Heart left ventricle (tissue), 16 donors: ENCODE results near the gene PHLPP2. TPM values are rescaled to one million over a fixed set of nuclear protein-coding genes. Genes with fewer than 3 reads are reported as not detected.
A peak's percentile ranks its signal among the peaks of the same experiment; 100 is the strongest.

Experiments
- ATAC-seq, 4 donors: fragments of 200-7000 bp; cut with Tn5 transposase; one replicate each; pipeline ENCODE4 v1.9.1; 2020 to 2022; ENCODE audit warnings: moderate library complexity in 4 of 4, mild to moderate bottlenecking in 3 of 4, moderate number of reproducible peaks in 1 of 4
- DNase-seq, 5 donors: peaks; one replicate each; pipeline ENCODE4 v3.0.0-alpha.2; 2020
- H3K27ac ChIP-seq, 12 donors: fragments of 200-600 bp; sonication (generic) in 4 of 12; one replicate each; pipeline versions ENCODE4 v1.5.0 to v1.8.0; 2016 to 2022; ENCODE audit warnings: mild to moderate bottlenecking in 2 of 12
- H3K27me3 ChIP-seq, 9 donors: fragments of 200-600 bp; sonication (generic) in 2 of 9; one replicate each; pipeline versions ENCODE4 v1.5.1 to v1.8.0; 2016 to 2022; ENCODE audit warnings: mild to moderate bottlenecking in 3 of 9
- H3K36me3 ChIP-seq, 9 donors: fragments of 200-600 bp; sonication (generic) in 2 of 9; one replicate each; pipeline versions ENCODE4 v1.5.0 to v1.8.0; 2018 to 2022; ENCODE audit warnings: mild to moderate bottlenecking in 2 of 9
- H3K4me1 ChIP-seq, 12 donors: fragments of 200-600 bp; sonication (generic) in 4 of 12; one replicate each; pipeline versions ENCODE4 v1.5.0 to v1.8.0; 2016 to 2022; ENCODE audit warnings: mild to moderate bottlenecking in 3 of 12
- H3K4me3 ChIP-seq, 12 donors: fragments of 200-600 bp; sonication (generic) in 4 of 12; one replicate each; pipeline versions ENCODE4 v1.5.0 to v1.8.0; 2017 to 2022; ENCODE audit warnings: mild to moderate bottlenecking in 9 of 12, moderate library complexity in 4 of 12
- H3K9me3 ChIP-seq, 12 donors: fragments of 200-600 bp; sonication (generic) in 4 of 12; one replicate each; pipeline versions ENCODE4 v1.5.0 to v1.8.0; 2016 to 2022; ENCODE audit warnings: mild to moderate bottlenecking in 1 of 12
- CTCF ChIP-seq, 12 donors: fragments of 200-600 bp; sonication (generic) in 4 of 12; IDR thresholded peaks; one replicate each; pipeline versions ENCODE4 v1.5.0 to v1.8.0; 2018 to 2022; ENCODE audit warnings: antibody characterized with exemption in 12 of 12, mild to moderate bottlenecking in 5 of 12
- POLR2A ChIP-seq, 2 donors: fragments of 450-650 bp; IDR thresholded peaks; one replicate each; pipeline ENCODE4 v1.6.1; 2017; ENCODE audit warnings: antibody characterized with exemption in 2 of 2, mild to moderate bottlenecking in 2 of 2, moderate library complexity in 2 of 2
- WGBS, 4 donors: extraction: QIAGEN DNeasy Blood & Tissue Kit in 2 of 4; methylation state at CpG; one replicate each; pipeline versions ENCODE4 v1.1.5 to v1.1.7; 2013 to 2018; 5-methylcytosine and 5-hydroxymethylcytosine counted together
- intact Hi-C, 10 donors: fragments of 100-400 bp; cut with DNase I; formaldehyde crosslinking; loops; one replicate each; pipeline versions ENCODE4 v1.11.1 to v1.14.2; 2022
- polyA plus RNA-seq, 2 donors: library from polyadenylated mRNA; stranded (reverse); fragments of 200-250 nt; gene quantifications; one replicate each; pipeline ENCODE4 v1.2.3, GENCODE V29; 2013
- total RNA-seq, 9 donors: library from RNA; depleted of rRNA in 2 of 9; stranded (reverse); fragments of >200 nt in 2 of 9; fragmentation: NEBNext Ultra II Directional in 3 of 9; extraction: Animal tissue kit (Norgen Biotek cat#: 25700) in 3 of 9; gene quantifications; one replicate each; pipeline versions ENCODE4 v1.1.0 to v1.2.4, GENCODE V29; 2016 to 2023
- donor health status: ischemic (EF 13 %, LVEDD 7.1; RV severe dilation, severe dysfunction).
- donor health status: healthy with polysubstance abuse.
- donor health status: DM: no; HTN: yes; CAD: no.
- donor health status: DM: no; HTN: no; CAD: no.
- donor health status: ischemic (EF 25% LVEDD 6.9; RV normal size, moderate dysfunction).
- donor health status: ischemic (EF 25% LVEDD 5.7; RV mildly dilated, moderate dysfunction).
- donor health status: healthy.
- donor health status: DM: yes; HTN: yes; CAD: no.
- donor health status: ischemic (EF 35%, LVEDD 5.7; RV mildly dilated, moderate dysfunction).
- donor health status: nonischemic (EF 11% LVEDD 7.7; RV severe dilation, severe dysfunction).
- donor health status: DM: yes; HTN: yes; CAD: no.
- donor health status: PGD.
- donor health status: ischemic (EF 29% LVEDD 5.4; RV normal size, mild dysfunction).
- donor health status: nonischemic (EF 23%, LVEDD 6.1; RV moderate dilation, normal function).

The PHLPP2 gene
- total and polyA plus RNA-seq, 11 donors: 0.99 to 7.4 (median 3.1) TPM

DNA sequence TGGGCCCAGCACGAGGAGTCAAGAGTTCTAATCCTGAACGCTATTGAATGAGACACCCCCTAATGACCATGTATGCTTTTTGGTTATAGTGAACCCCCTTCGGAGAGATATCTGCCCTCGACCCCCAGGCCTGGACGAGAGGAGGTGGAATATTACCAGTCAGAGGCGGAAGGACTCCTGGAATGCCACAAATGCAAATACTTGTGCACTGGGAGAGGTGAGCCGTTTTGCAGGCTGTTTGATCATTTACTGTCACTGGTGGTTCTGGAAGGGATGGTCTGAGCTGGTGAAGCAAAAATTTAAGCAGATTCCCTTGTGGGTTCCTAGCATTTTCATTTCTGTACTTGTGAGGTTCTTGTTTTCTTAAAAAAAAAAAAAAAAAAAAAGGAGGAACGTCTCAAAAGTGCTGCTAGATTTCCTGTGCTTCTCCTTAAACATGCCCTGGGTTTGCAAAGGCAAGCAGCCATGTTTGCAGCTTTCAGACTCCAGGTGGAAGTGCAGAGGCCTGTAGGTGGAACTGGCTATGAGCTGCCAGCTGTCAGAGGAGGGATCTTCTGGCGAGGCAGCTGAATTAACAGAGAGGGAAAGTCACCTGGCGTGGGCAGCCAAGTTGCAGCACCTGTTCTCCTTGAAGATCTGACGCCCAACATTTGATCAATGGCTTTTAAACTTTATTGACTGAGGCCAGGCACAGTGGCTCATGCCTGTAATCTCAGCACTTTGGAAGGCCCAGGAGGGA, 95.1 kb downstream of the PHLPP2 start:
- Histone ChIP-seq H3K4me1 (peaks cover 0 to 18% (median 10%) of the 10 kb centered on the region in 12 donors), H3K9me3 (no peaks in the 10 kb centered on the region), H3K36me3 (no peaks in the 10 kb centered on the region), H3K27ac (no peak overlapping the region), H3K4me3 (no peak overlapping the region), H3K27me3 (peaks cover 8 to 41% (median 30%) of the 10 kb centered on the region in 9 donors)
- DNase-seq (no peak), ATAC-seq (no peak)
- WGBS, 4 donors: 66 to 74% (median 66%) methylated on average over 11 of the region's 11 CpGs
- TF ChIP-seq CTCF (IDR thresholded peaks at IDR 0.05) (no peak), POLR2A (IDR thresholded peaks at IDR 0.05) (no peak)
- intact Hi-C loops: no loop called here

DNA sequence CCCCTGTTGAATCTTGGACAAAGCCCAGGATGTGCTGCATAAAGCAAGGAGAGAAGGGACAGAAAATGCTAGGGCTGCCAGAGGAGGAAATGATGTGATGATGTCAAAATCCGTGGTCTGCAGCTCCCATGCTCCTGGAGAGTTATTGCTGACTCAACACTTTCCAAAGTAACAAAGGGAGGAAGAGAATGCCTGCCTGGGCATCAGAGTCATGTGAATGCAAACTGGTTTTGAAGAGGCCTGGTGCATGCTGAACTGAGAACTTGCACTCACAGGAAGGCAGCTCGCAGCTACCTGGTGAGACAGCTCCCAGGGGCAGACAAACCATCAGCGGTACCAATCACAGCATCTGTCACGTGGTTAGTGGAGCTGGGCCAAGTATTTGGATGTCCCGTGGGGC, 95.7 kb downstream of the PHLPP2 start:
- DNase-seq (no peak), ATAC-seq (no peak)
- H3K4me3 ChIP-seq: no peak overlapping the region
- 22 to 28% (median 24%) methylated on average over 5 of the region's 5 CpGs for WGBS, 4 donors
- no peaks in the 10 kb centered on the region for H3K9me3 ChIP-seq
- no peak overlapping the region for H3K27ac ChIP-seq
- H3K4me1 ChIP-seq: peaks cover 0 to 18% (median 10%) of the 10 kb centered on the region in 12 donors
- no peaks in the 10 kb centered on the region for H3K36me3 ChIP-seq
- TF ChIP-seq POLR2A (IDR thresholded peaks at IDR 0.05): no peak
- TF ChIP-seq CTCF (IDR thresholded peaks at IDR 0.05): no peak
- intact Hi-C loops: no loop called here
- peaks cover 8 to 43% (median 32%) of the 10 kb centered on the region in 9 donors for H3K27me3 ChIP-seq

- Histone ChIP-seq H3K4me1 (peaks cover 0 to 18% (median 10%) of the 10 kb centered on the region in 12 donors), H3K27me3 (peaks cover 8 to 50% (median 32%) of the 10 kb centered on the region in 9 donors), H3K36me3 (no peaks in the 10 kb centered on the region), H3K4me3 (no peak overlapping the region), H3K27ac (no peak overlapping the region), H3K9me3 (peaks cover 0 to 2% (median 0%) of the 10 kb centered on the region in 12 donors)
- no peak for DNase-seq
- intact Hi-C loops: no loop called here
- TF ChIP-seq POLR2A (IDR thresholded peaks at IDR 0.05): no peak
- TF ChIP-seq CTCF (IDR thresholded peaks at IDR 0.05): no peak
- peak in 1 of 4 donors; percentile 38 for ATAC-seq
- 34 to 43% (median 39%) methylated on average over 7 of the region's 7 CpGs for WGBS, 4 donors
Measured at GRCh38 chr16:71627731-71628181, 96.7 kb downstream of the PHLPP2 start.

DNA sequence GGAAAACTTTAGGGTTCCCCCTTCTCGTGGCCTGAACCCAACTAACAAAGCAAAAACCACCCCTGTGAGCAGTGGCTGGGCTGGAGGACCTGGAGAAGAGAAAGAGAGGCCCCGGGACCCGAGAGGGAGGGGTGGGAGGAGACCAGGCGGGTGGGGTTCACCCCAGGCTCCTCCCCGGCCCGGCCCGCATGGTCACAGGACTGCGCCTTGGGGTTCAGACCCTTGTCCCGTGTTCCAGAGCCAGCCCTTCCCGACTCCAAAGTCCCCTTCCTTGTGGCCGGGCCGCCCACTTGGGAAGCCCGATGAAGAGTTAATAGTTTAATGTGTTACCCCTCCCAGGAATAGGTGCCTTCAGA, 97.7 kb downstream of the PHLPP2 start:
- H3K4me3 ChIP-seq: peak overlapping the region in 10 of 12 donors; percentile 31 to 48 (median 40)
- H3K27me3 ChIP-seq: peaks cover 8 to 59% (median 32%) of the 10 kb centered on the region in 9 donors
- no peak overlapping the region for H3K27ac ChIP-seq
- 9 to 16% (median 10%) methylated on average over 13 of the region's 13 CpGs for WGBS, 4 donors
- no peaks in the 10 kb centered on the region for H3K36me3 ChIP-seq
- no peak for TF ChIP-seq POLR2A (IDR thresholded peaks at IDR 0.05)
- no peak for TF ChIP-seq CTCF (IDR thresholded peaks at IDR 0.05)
- intact Hi-C loops: no loop called here
- peaks cover 0 to 9% (median 0%) of the 10 kb centered on the region in 12 donors for H3K9me3 ChIP-seq
- DNase-seq: no peak
- H3K4me1 ChIP-seq: peaks cover 0 to 18% (median 10%) of the 10 kb centered on the region in 12 donors
- ATAC-seq: peak in 1 of 4 donors; percentile 19
